Neural progenitor cell (in vitro differentiated cells): Measurements from ENCODE around the gene PIP5K1B. TPM values are rescaled to one million over a fixed set of nuclear protein-coding genes. Genes with fewer than 3 reads are reported as not detected.

ENCODE experiments used
- DNase-seq: peaks from one replicate; pipeline ENCODE4 v3.0.0-alpha.2; 2016; ENCODE audit warnings: low spot score
- H2AFZ ChIP-seq: fragments of 200-600 bp; sonication (generic); replicated peaks from 2 replicates; pipeline ENCODE4 v1.6.1; 2016; ENCODE audit warnings: antibody characterized with exemption
- H3F3A ChIP-seq: fragments of 200-600 bp; sonication (generic); 2 replicates; pipeline ENCODE4 v1.6.1; 2016; ENCODE audit warnings: antibody characterized with exemption, low read depth
- H3K27ac ChIP-seq: fragments of 200-600 bp; sonication (generic); 2 replicates; pipeline ENCODE4 v1.5.1; 2016; ENCODE audit warnings: mild to moderate bottlenecking
- H3K27me3 ChIP-seq: fragments of 200-600 bp; sonication (generic); 2 replicates; pipeline ENCODE4 v1.6.1; 2016; ENCODE audit warnings: mild to moderate bottlenecking, moderate library complexity
- H3K36me3 ChIP-seq: fragments of 200-600 bp; sonication (generic); 2 replicates; pipeline ENCODE4 v1.5.1; 2016
- H3K4me1 ChIP-seq: fragments of 200-600 bp; sonication (generic); 2 replicates; pipeline ENCODE4 v1.6.1; 2016; ENCODE audit warnings: mixed run types
- H3K4me2 ChIP-seq: fragments of 200-600 bp; sonication (generic); 2 replicates; pipeline ENCODE4 v1.6.1; 2016
- H3K4me3 ChIP-seq: fragments of 200-600 bp; sonication (generic); 2 replicates; pipeline ENCODE4 v1.5.1; 2016
- H3K79me2 ChIP-seq: fragments of 200-600 bp; sonication (generic); 2 replicates; pipeline ENCODE4 v1.6.1; 2016; ENCODE audit warnings: low read depth
- H3K9ac ChIP-seq: fragments of 200-600 bp; sonication (generic); 2 replicates; pipeline ENCODE4 v1.6.1; 2016
- H3K9me3 ChIP-seq: fragments of 200-600 bp; sonication (generic); 2 replicates; pipeline ENCODE4 v1.5.1; 2016; ENCODE audit warnings: low read depth
- H4K20me1 ChIP-seq: fragments of 200-600 bp; sonication (generic); 2 replicates; pipeline ENCODE4 v1.6.1; 2016; ENCODE audit warnings: low read depth
- H3K27ac Mint-ChIP-seq: 3 replicates; pipeline ENCODE4 v1.8.0; 2021; ENCODE audit warnings: mixed read lengths
- H3K27me3 Mint-ChIP-seq: 2 replicates; pipeline ENCODE4 v1.8.0; 2022; ENCODE audit warnings: low read depth, mild to moderate bottlenecking, inconsistent platforms, moderate library complexity, mixed read lengths; ENCODE audit not compliant: insufficient read depth
- H3K36me3 Mint-ChIP-seq: 3 replicates; pipeline ENCODE4 v1.8.0; 2021; ENCODE audit warnings: mixed read lengths
- H3K4me1 Mint-ChIP-seq: 3 replicates; pipeline ENCODE4 v1.8.0; 2021; ENCODE audit warnings: mixed read lengths
- H3K4me3 Mint-ChIP-seq: 3 replicates; pipeline ENCODE4 v1.8.0; 2021; ENCODE audit warnings: mild to moderate bottlenecking, moderate library complexity, mixed read lengths
- H3K9me3 Mint-ChIP-seq: 3 replicates; pipeline ENCODE4 v1.8.0; 2020; ENCODE audit warnings: mixed read lengths
- CTCF ChIP-seq: fragments of 200-600 bp; sonication (generic); IDR thresholded peaks from 2 replicates; pipeline ENCODE4 v1.5.1; 2017; ENCODE audit warnings: antibody characterized with exemption, mild to moderate bottlenecking
- EZH2 ChIP-seq: fragments of 200-600 bp; sonication (generic); IDR thresholded peaks from 2 replicates; pipeline ENCODE4 v1.6.1; 2017; ENCODE audit warnings: antibody characterized with exemption, mild to moderate bottlenecking, moderate library complexity
- EZH2phosphoT487 ChIP-seq: fragments of 200-600 bp; sonication (generic); IDR thresholded peaks from 2 replicates; pipeline ENCODE4 v1.6.1; 2017; ENCODE audit warnings: antibody characterized with exemption
- total RNA-seq: library from RNA; depleted of rRNA; stranded (reverse); fragments of >200 nt; gene quantifications from 2 replicates; pipeline ENCODE4 v1.2.3, GENCODE V29; 2015; ENCODE audit warnings: low replicate concordance

Gene PIP5K1B
- total RNA-seq, 1 donor from 2014 or later: 3.2 TPM

- Histone ChIP-seq H3F3A (no peaks in the 10 kb centered on the region), H3K4me1 (peaks cover 9% of the 10 kb centered on the region), H3K79me2 (no peaks in the 10 kb centered on the region), H3K36me3 (no peaks in the 10 kb centered on the region), H3K4me3 (no peak overlapping the region), H3K27ac (no peak overlapping the region), H3K27me3 (no peaks in the 10 kb centered on the region), H3K4me2 (no peak overlapping the region), H4K20me1 (no peaks in the 10 kb centered on the region), H2AFZ (no peak overlapping the region), H3K9me3 (no peaks in the 10 kb centered on the region), H3K9ac (no peak overlapping the region)
- H3K36me3 Mint-ChIP-seq: peaks cover 13% of the 10 kb centered on the region
- TF ChIP-seq CTCF (no peak), EZH2phosphoT487 (no peak), EZH2 (no peak)
- H3K4me1 Mint-ChIP-seq: peaks cover 7% of the 10 kb centered on the region
- H3K27me3 Mint-ChIP-seq: peaks cover 2% of the 10 kb centered on the region
- no peak overlapping the region for H3K27ac Mint-ChIP-seq
- no peak overlapping the region for H3K4me3 Mint-ChIP-seq
- DNase-seq: no peak
- H3K9me3 Mint-ChIP-seq: no peaks in the 10 kb centered on the region
Measured at GRCh38 chr9:68860419-68860818, 155.4 kb downstream of the PIP5K1B start.

GRCh38 chr9:68861436-68861835 is 156.4 kb downstream of the PIP5K1B start:
- H3F3A ChIP-seq: no peaks in the 10 kb centered on the region
- no peak overlapping the region for H3K4me2 ChIP-seq
- H4K20me1 ChIP-seq: no peaks in the 10 kb centered on the region
- H3K27ac Mint-ChIP-seq: peak overlapping the region; percentile 54
- H3K4me1 ChIP-seq: peaks cover 9% of the 10 kb centered on the region
- peaks cover 5% of the 10 kb centered on the region for H3K4me1 Mint-ChIP-seq
- H3K27me3 ChIP-seq: no peaks in the 10 kb centered on the region
- H3K79me2 ChIP-seq: no peaks in the 10 kb centered on the region
- no peak overlapping the region for H3K9ac ChIP-seq
- H3K36me3 Mint-ChIP-seq: peaks cover 10% of the 10 kb centered on the region
- no peak overlapping the region for H3K27ac ChIP-seq
- H3K9me3 Mint-ChIP-seq: no peaks in the 10 kb centered on the region
- H2AFZ ChIP-seq: no peak overlapping the region
- no peaks in the 10 kb centered on the region for H3K36me3 ChIP-seq
- DNase-seq: no peak
- no peaks in the 10 kb centered on the region for H3K9me3 ChIP-seq
- peaks cover 2% of the 10 kb centered on the region for H3K27me3 Mint-ChIP-seq
- no peak for TF ChIP-seq EZH2
- no peak overlapping the region for H3K4me3 ChIP-seq
- no peak overlapping the region for H3K4me3 Mint-ChIP-seq

DNA sequence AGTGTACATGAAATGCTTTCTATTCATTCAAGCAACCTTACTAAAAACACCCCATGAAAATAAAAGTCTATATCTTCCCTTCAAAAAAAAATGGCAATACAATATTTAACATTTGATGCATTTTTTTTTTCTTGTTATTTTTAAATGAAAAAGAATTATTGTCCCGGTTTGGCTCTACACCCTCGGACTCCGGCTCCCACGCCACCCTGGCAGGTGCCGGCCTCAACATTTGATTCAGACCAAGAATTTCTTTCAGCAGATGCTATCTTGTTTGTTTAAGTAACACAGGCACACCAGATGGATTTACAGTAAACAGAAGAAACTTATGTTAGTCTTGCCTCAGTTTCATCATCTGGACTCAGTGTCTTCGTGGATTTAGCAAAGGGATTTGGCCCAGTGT is 162.0 kb downstream of the PIP5K1B start:
- H3K9ac ChIP-seq: no peak overlapping the region
- Mint-ChIP-seq H3K27me3 (no peaks in the 10 kb centered on the region), H3K4me1 (peaks cover 38% of the 10 kb centered on the region), H3K27ac (no peak overlapping the region), H3K36me3 (peaks cover 5% of the 10 kb centered on the region), H3K9me3 (no peaks in the 10 kb centered on the region), H3K4me3 (no peak overlapping the region)
- H3F3A ChIP-seq: no peaks in the 10 kb centered on the region
- H3K27ac ChIP-seq: no peak overlapping the region
- no peak overlapping the region for H3K4me2 ChIP-seq
- no peaks in the 10 kb centered on the region for H4K20me1 ChIP-seq
- no peaks in the 10 kb centered on the region for H3K36me3 ChIP-seq
- no peak overlapping the region for H2AFZ ChIP-seq
- peaks cover 31% of the 10 kb centered on the region for H3K4me1 ChIP-seq
- no peak for DNase-seq
- TF ChIP-seq CTCF (no peak), EZH2phosphoT487 (no peak), EZH2 (no peak)
- H3K9me3 ChIP-seq: no peaks in the 10 kb centered on the region
- H3K27me3 ChIP-seq: no peaks in the 10 kb centered on the region
- H3K79me2 ChIP-seq: no peaks in the 10 kb centered on the region
- no peak overlapping the region for H3K4me3 ChIP-seq

GRCh38 chr9:68869022-68869421 is 164.0 kb downstream of the PIP5K1B start:
- Mint-ChIP-seq H3K27ac (peak overlapping the region; percentile 67), H3K27me3 (no peaks in the 10 kb centered on the region), H3K4me3 (no peak overlapping the region), H3K4me1 (peaks cover 53% of the 10 kb centered on the region), H3K9me3 (no peaks in the 10 kb centered on the region), H3K36me3 (peaks cover 3% of the 10 kb centered on the region)
- Histone ChIP-seq H3K4me3 (no peak overlapping the region), H2AFZ (no peak overlapping the region), H3K9ac (no peak overlapping the region), H3F3A (no peaks in the 10 kb centered on the region), H3K4me1 (peaks cover 40% of the 10 kb centered on the region), H3K4me2 (no peak overlapping the region), H3K9me3 (no peaks in the 10 kb centered on the region), H3K27ac (no peak overlapping the region), H3K79me2 (no peaks in the 10 kb centered on the region), H4K20me1 (no peaks in the 10 kb centered on the region), H3K36me3 (no peaks in the 10 kb centered on the region), H3K27me3 (no peaks in the 10 kb centered on the region)
- TF ChIP-seq CTCF (no peak), EZH2 (no peak), EZH2phosphoT487 (no peak)
- DNase-seq: peak; percentile 37
